ENCODE results near the gene CDK5R2. TPM values are rescaled to one million over a fixed set of nuclear protein-coding genes. Genes with fewer than 3 reads are reported as not detected.

The CDK5R2 gene
- total and polyA plus RNA-seq, 10 donors = not detected

DNA sequence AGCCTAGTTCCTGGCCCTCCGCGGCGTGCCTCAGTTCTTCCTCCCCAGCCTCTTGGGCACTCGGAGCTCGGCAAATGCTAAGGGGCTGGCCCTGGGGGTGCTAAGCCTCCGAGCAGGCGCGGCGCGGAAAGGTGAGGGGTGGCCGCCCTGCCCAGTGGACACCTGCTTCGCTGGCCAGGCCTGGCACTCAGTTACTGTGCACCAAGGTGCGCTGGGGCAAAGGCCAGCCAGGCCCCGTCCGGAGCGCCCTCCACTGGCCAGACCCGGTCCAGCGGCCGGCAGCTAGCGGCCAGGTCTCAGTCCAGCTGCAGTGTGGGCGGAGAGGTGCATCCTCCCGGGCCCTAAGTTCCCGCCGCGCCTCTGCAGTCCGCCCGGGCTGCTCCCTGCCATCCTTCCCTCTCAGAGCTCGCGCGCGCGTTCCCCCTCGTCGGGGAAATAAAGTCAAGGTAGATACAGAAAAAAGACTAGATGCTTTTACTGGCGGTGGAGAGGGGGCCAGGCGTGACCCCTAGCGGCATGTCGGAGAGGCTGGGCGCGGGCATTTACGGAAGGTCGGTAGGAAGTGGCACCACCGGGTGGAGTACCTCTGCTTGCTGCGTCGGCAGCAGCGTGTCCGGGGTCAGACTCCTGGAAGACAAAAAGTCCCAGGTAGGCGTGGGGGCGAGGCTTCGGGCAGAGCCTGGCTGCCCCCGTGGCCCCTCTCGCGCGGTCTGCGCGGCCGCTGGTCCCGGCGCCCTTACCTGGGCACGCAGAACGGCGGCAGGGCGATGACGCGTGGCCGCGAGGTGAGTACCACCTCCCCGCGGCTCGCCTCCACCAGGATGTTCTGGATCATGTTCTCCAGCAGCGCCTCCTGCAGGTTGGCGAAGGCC is 43.2 kb downstream of the CDK5R2 start:
- H3K36me3 ChIP-seq = no peaks in the 10 kb centered on the region
- peak overlapping the region in 7 of 8 donors; percentile 5 to 59 (median 20) for H3K4me3 ChIP-seq
- TF ChIP-seq POLR2A (IDR thresholded peaks at IDR 0.05) = no peak
- TF ChIP-seq, protein P1, sequence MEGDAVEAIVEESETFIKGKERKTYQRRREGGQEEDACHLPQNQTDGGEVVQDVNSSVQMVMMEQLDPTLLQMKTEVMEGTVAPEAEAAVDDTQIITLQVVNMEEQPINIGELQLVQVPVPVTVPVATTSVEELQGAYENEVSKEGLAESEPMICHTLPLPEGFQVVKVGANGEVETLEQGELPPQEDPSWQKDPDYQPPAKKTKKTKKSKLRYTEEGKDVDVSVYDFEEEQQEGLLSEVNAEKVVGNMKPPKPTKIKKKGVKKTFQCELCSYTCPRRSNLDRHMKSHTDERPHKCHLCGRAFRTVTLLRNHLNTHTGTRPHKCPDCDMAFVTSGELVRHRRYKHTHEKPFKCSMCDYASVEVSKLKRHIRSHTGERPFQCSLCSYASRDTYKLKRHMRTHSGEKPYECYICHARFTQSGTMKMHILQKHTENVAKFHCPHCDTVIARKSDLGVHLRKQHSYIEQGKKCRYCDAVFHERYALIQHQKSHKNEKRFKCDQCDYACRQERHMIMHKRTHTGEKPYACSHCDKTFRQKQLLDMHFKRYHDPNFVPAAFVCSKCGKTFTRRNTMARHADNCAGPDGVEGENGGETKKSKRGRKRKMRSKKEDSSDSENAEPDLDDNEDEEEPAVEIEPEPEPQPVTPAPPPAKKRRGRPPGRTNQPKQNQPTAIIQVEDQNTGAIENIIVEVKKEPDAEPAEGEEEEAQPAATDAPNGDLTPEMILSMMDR (IDR thresholded peaks at IDR 0.05 in 8 of 11, conservative IDR thresholded peaks at IDR 0.05 in 3 of 11) = peak in 3 of 11 experiments; percentile 29 to 47 (median 38)
- H3K9me3 ChIP-seq = no peaks in the 10 kb centered on the region
- H3K27me3 ChIP-seq (replicated peaks in 1 of 7) = peaks cover 15 to 100% (median 70%) of the 10 kb centered on the region in 7 donors
- 3 to 5% (median 3%) methylated on average over 30 to 72 of the region's 72 CpGs for WGBS, 5 donors
- H3K27ac ChIP-seq = no peak overlapping the region
- no peak for DNase-seq
- H3K4me1 ChIP-seq = peaks cover 20 to 30% (median 26%) of the 10 kb centered on the region in 6 donors
- intact Hi-C loops (cut with DNase I; ENCODE audit: low total_unique reads) = no loop called here

DNA sequence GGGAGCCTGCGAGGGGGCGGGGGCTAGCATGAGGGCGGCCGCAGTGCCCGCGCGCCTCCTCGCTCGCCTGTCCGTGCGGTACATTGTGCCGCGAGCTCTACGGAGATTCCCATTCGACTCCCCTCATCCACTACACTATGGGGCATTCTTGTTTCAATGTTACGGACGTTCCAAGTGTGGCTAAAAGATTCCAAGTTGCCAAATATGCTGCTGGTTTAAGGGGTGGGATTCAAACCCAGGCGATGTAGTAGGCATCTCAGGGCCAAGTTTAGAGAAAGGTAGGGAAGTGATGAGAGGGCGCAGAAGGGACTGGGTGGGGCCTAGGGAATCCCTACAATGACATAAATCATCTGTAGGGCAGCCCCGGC is 43.8 kb downstream of the CDK5R2 start:
- peaks cover 20 to 30% (median 26%) of the 10 kb centered on the region in 6 donors for H3K4me1 ChIP-seq
- no peak overlapping the region for H3K27ac ChIP-seq
- 7 to 15% (median 10%) methylated on average over 10 to 20 of the region's 20 CpGs for WGBS, 5 donors
- H3K27me3 ChIP-seq (replicated peaks in 1 of 7) = peaks cover 15 to 100% (median 69%) of the 10 kb centered on the region in 7 donors
- no peak for DNase-seq
- H3K4me3 ChIP-seq = peak overlapping the region in 6 of 8 donors; percentile 5 to 59 (median 22)
- intact Hi-C loops (cut with DNase I; ENCODE audit: low total_unique reads) = no loop called here
- no peaks in the 10 kb centered on the region for H3K9me3 ChIP-seq
- H3K36me3 ChIP-seq = no peaks in the 10 kb centered on the region
- TF ChIP-seq, protein P1 (IDR thresholded peaks at IDR 0.05 in 8 of 11, conservative IDR thresholded peaks at IDR 0.05 in 3 of 11) = peak in 1 of 11 experiments; percentile 19
- TF ChIP-seq POLR2A (IDR thresholded peaks at IDR 0.05) = no peak

DNA sequence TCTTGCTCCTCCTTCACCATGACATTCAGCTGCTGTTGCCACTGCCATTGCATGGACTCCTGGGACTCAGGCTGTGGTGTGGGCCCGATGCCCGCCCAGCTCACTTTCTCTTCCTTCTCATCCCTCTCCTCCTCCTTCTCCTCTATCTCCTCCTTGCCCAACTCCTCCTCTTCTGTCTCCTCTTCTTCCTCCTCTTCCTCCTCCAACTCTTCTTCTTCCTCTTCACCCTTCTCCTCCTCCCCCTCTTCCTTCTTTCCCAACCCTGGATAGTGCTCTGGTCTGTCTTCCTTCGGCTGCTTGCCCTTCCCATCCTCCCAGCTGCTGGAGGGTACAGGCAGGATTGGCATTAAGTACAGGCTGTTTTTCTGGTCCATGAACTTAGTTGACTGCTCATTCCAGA is 44.5 kb downstream of the CDK5R2 start:
- TF ChIP-seq POLR2AphosphoS5 (IDR thresholded peaks at IDR 0.05) = no peak
- TF ChIP-seq, protein P1 (IDR thresholded peaks at IDR 0.05 in 8 of 11, conservative IDR thresholded peaks at IDR 0.05 in 3 of 11) = no peak
- no peak for TF ChIP-seq POLR2A (IDR thresholded peaks at IDR 0.05)
- no peaks in the 10 kb centered on the region for H3K36me3 ChIP-seq
- H3K27me3 ChIP-seq (replicated peaks in 1 of 7) = peaks cover 15 to 100% (median 69%) of the 10 kb centered on the region in 7 donors
- DNase-seq = no peak
- no peak overlapping the region for H3K27ac ChIP-seq
- intact Hi-C loops (cut with DNase I; ENCODE audit: low total_unique reads) = no loop called here
- no peak overlapping the region for H3K4me3 ChIP-seq
- WGBS, 5 donors = 75 to 87% (median 78%) methylated on average over 3 of the region's 3 CpGs
- peaks cover 20 to 30% (median 26%) of the 10 kb centered on the region in 6 donors for H3K4me1 ChIP-seq
- no peaks in the 10 kb centered on the region for H3K9me3 ChIP-seq

DNA sequence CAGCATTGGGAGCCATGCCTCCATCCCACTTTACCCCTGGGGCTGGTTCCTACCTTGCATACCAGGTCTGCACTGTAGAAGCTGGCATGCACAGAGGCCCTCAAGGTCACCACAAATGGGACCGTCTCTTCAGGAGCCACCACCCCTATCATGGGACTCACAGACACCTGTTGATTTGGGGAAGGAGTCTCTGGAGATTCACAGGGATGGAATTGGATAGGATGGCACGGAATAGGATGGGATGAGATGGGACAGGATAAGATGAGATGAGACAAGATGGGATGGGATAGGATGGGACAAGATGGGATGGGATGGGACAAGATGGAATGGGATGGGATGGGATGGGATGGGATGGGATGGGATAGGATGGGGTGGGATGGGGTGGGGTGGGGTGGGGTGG is 49.8 kb downstream of the CDK5R2 start:
- TF ChIP-seq POLR2AphosphoS5 (IDR thresholded peaks at IDR 0.05) = no peak
- TF ChIP-seq, protein P1 (IDR thresholded peaks at IDR 0.05 in 8 of 11, conservative IDR thresholded peaks at IDR 0.05 in 3 of 11) = no peak
- TF ChIP-seq POLR2A (IDR thresholded peaks at IDR 0.05) = no peak
- H3K36me3 ChIP-seq = no peaks in the 10 kb centered on the region
- intact Hi-C loops (cut with DNase I; ENCODE audit: low total_unique reads) = no loop called here
- no peak overlapping the region for H3K4me3 ChIP-seq
- DNase-seq = no peak
- no peaks in the 10 kb centered on the region for H3K4me1 ChIP-seq
- H3K27ac ChIP-seq = no peak overlapping the region
- WGBS, 5 donors = 64 to 75% (median 66%) methylated on average over 2 of the region's 2 CpGs
- H3K27me3 ChIP-seq (replicated peaks in 1 of 7) = peaks cover 0 to 77% (median 19%) of the 10 kb centered on the region in 7 donors
- peaks cover 0 to 7% (median 0%) of the 10 kb centered on the region in 8 donors for H3K9me3 ChIP-seq

Measured in spleen (tissue), 11 donors.